ENCODE measurements around the gene LRCH1. TPM values are rescaled to one million over a fixed set of nuclear protein-coding genes. Genes with fewer than 3 reads are reported as not detected.

Gene LRCH1
- total and polyA plus RNA-seq, 2 of the 4 experiments (the other 2 are of a cell fraction) = 7.0 to 8.8 TPM

- peak overlapping the region; percentile 25; the same call in 1 of the 2 replicates for H3K18ac ChIP-seq (ENCODE audit: low read depth, low read length)
- H3K4ac ChIP-seq (ENCODE audit: low read depth, low read length) = peak overlapping the region; percentile 84
- H2AFZ ChIP-seq (replicated peaks; ENCODE audit: low read length, poor library complexity) = peak overlapping the region; percentile 92
- dilution Hi-C loops (cut with HindIII; ENCODE audit: low sequenced_read_pairs, unreplicated experiment) (no loop called here), in situ Hi-C loops (cut with MboI; ENCODE audit: low sequenced_read_pairs) (loop anchor here (5.0 to 10.0 kb wide), 2 partner anchors 57 to 130 kb away; no protein-coding TSS in a partner anchor), intact Hi-C loops (cut with micrococcal nuclease) (loop anchor here (1.0 to 5.0 kb wide), 4 partner anchors 37 to 242 kb away; partner anchors contain the start of gene ESD)
- ATAC-seq (ENCODE audit: low read depth) (no peak), DNase-seq (peak; percentile 68)
- H4K8ac ChIP-seq (ENCODE audit: low read depth in 2 of 2, low read length in 2 of 2) = peak overlapping the region; percentile 13 to 69; a peak in 1 of 4 replicates
- no peak for TF ChIP-seq MXI1 (IDR thresholded peaks at IDR 0.05; ENCODE audit: borderline replicate concordance, low read depth, low read length)
- TF ChIP-seq FOS (IDR thresholded peaks at IDR 0.05; ENCODE audit: low read depth, low read length) = no peak
- no peak for TF ChIP-seq MAZ (IDR thresholded peaks at IDR 0.05; ENCODE audit: borderline replicate concordance, low read depth, low read length)
- no peak for TF ChIP-seq RFX5 (IDR thresholded peaks at IDR 0.05; ENCODE audit: low read depth, low read length)
- no peak for TF ChIP-seq CTCF (conservative IDR thresholded peaks at IDR 0.05; ENCODE audit: low read depth, low read length)
- TF ChIP-seq POLR2A (IDR thresholded peaks at IDR 0.05; ENCODE audit: low read depth, low read length) = no peak
- no peak for TF ChIP-seq RAD21 (IDR thresholded peaks at IDR 0.05; ENCODE audit: low read length)
- no peak for TF ChIP-seq CHD1 (IDR thresholded peaks at IDR 0.05; ENCODE audit: low read depth, low read length)
- no peak for TF ChIP-seq CEBPB (IDR thresholded peaks at IDR 0.05; ENCODE audit: low read depth, low read length)
- TF ChIP-seq RCOR1 (IDR thresholded peaks at IDR 0.05; ENCODE audit: insufficient replicate concordance, low read length) = no peak
- no peak for TF ChIP-seq BHLHE40 (IDR thresholded peaks at IDR 0.05; ENCODE audit: low read depth, low read length)
- TF ChIP-seq MAFK (IDR thresholded peaks at IDR 0.05; ENCODE audit: low read depth, low read length) = no peak
- no peak for TF ChIP-seq NFE2L2 (IDR thresholded peaks at IDR 0.05; ENCODE audit: low read depth, low read length)
- peak overlapping the region; percentile 49; the same call in 1 of the 2 replicates for H2BK120ac ChIP-seq (ENCODE audit: low read depth, low read length)
- CTCF ChIA-PET = interaction anchor here (1.1 kb wide), 1 partner anchor 165 kb away, joined by 4 read pairs; no protein-coding TSS in a partner anchor
- H4K5ac ChIP-seq (ENCODE audit: low read depth, low read length) = 0 out of 2 replicates have a peak overlapping the region, but pooled peaks have one; percentile 21
- peaks cover 19% of the 10 kb centered on the region; the same call in 1 of the 2 replicates for H4K20me1 ChIP-seq (ENCODE audit: insufficient read depth, low read length)
- BruUV-seq (replicated peaks) = no TSS peak
- peaks cover 4% of the 10 kb centered on the region for H3K4me1 ChIP-seq (ENCODE audit: control insufficient read depth, insufficient read depth, low read length)
- H3K14ac ChIP-seq (replicated peaks; ENCODE audit: low read depth, low read length) = peak overlapping the region; percentile 68; the same call in 1 of the 2 replicates
- H3K4me2 ChIP-seq (ENCODE audit: low read depth, low read length) = peak overlapping the region; percentile 92
- peak overlapping the region; percentile 71; the same call in 2 of the 3 replicates for H2BK15ac ChIP-seq (ENCODE audit: low read depth, low read length)
- no peak overlapping the region for H4K91ac ChIP-seq (ENCODE audit: insufficient read depth, low read depth, low read length)
- peak overlapping the region; percentile 71 for H3K4me3 ChIP-seq (ENCODE audit: insufficient read depth, low read depth, low read length)
- POLR2A ChIA-PET (ENCODE audit: unreplicated experiment) = no interaction called here
- peak overlapping the region; percentile 35; the same call in 1 of the 2 replicates for H2BK20ac ChIP-seq (ENCODE audit: low read depth, low read length)
- peak overlapping the region; percentile 80 for H2AK9ac ChIP-seq (replicated peaks; ENCODE audit: low read depth, low read length, poor library complexity)
- H2AK5ac ChIP-seq (ENCODE audit: low read depth, low read length) = no peak overlapping the region
- H3K36me3 ChIP-seq (ENCODE audit: control insufficient read depth, insufficient read depth, low read length) = no peaks in the 10 kb centered on the region
- no peaks in the 10 kb centered on the region for H3K9me3 ChIP-seq (ENCODE audit: control insufficient read depth, insufficient read depth, low read length)
- H3K23ac ChIP-seq (ENCODE audit: low read depth, low read length) = peak overlapping the region; percentile 76
- H3K27me3 ChIP-seq (ENCODE audit: control insufficient read depth, insufficient read depth, low read length) = no peaks in the 10 kb centered on the region
- peak overlapping the region; percentile 77 for H2BK5ac ChIP-seq (ENCODE audit: low read depth, low read length, poor library complexity, severe bottlenecking)
- peaks cover 14 to 47% of the 10 kb centered on the region in 2 experiments for H3K79me1 ChIP-seq (ENCODE audit: low read depth in 1 of 2, low read length in 2 of 2)
- H3K9ac ChIP-seq (ENCODE audit: low read depth, low read length) = peak overlapping the region; percentile 59
- H3K9me1 ChIP-seq (ENCODE audit: insufficient read depth, low read length) = peaks cover 7% of the 10 kb centered on the region
- H3K27ac ChIP-seq (ENCODE audit: insufficient read depth, low read length) = peak overlapping the region; percentile 89
- WGBS, 2 experiments (ENCODE audit: extremely low coverage in 2 of 2, insufficient read length in 1 of 2) = no CpG with 5 or more reads among the region's 2 CpGs
- peak overlapping the region; percentile 82; the same call in 1 of the 2 replicates for H3K56ac ChIP-seq (ENCODE audit: extremely low read depth, insufficient read depth, low read length)
Observed at GRCh38 chr13:46554951-46555350, 2.0 kb downstream of the LRCH1 start.
